HG03457 (cell line): Measurements from ENCODE around the gene MUC20.
"Not testable (repeated sequence)": the region's sequence is repeated elsewhere in the genome, so short reads cannot be mapped to it uniquely, and the experiment has no call there.

Experiments
- ATAC-seq: cut with Tn5 transposase; IDR thresholded peaks from one replicate; pipeline ENCODE4 v1.9.1; 2021; ENCODE audit warnings: moderate number of reproducible peaks; ENCODE audit not compliant: unreplicated experiment

Gene MUC20

GRCh38 chr3:195692781-195693427 lies 27.9 kb upstream of the MUC20 start:
- no peak for ATAC-seq

- ATAC-seq: no peak
Observed at GRCh38 chr3:195693428-195694216, 27.2 kb upstream of the MUC20 start.

- not testable (repeated sequence) for ATAC-seq
Observed at GRCh38 chr3:195694217-195695076, 26.3 kb upstream of the MUC20 start.

- ATAC-seq: no peak
Observed at GRCh38 chr3:195696632-195697278, 24.0 kb upstream of the MUC20 start.

- no peak for ATAC-seq
Observed at GRCh38 chr3:195697582-195698324, 23.0 kb upstream of the MUC20 start.

GRCh38 chr3:195698325-195698646 lies 22.5 kb upstream of the MUC20 start:
- no peak for ATAC-seq

- no peak for ATAC-seq
Observed at GRCh38 chr3:195698647-195699387, 22.0 kb upstream of the MUC20 start.

GRCh38 chr3:195699388-195699771 lies 21.4 kb upstream of the MUC20 start:
- no peak for ATAC-seq

- no peak for ATAC-seq
Observed at GRCh38 chr3:195699860-195700259, 20.9 kb upstream of the MUC20 start.

GRCh38 chr3:195700319-195700718 lies 20.5 kb upstream of the MUC20 start:
- ATAC-seq: no peak

- ATAC-seq: no peak
Observed at GRCh38 chr3:195701042-195701915, 19.5 kb upstream of the MUC20 start.

- ATAC-seq: no peak
Observed at GRCh38 chr3:195703776-195704175, 17.0 kb upstream of the MUC20 start.

- no peak for ATAC-seq
Observed at GRCh38 chr3:195704433-195704999, 16.3 kb upstream of the MUC20 start.

GRCh38 chr3:195705081-195705991 lies 15.4 kb upstream of the MUC20 start:
- ATAC-seq: no peak

- ATAC-seq: no peak
Observed at GRCh38 chr3:195708061-195708460, 12.7 kb upstream of the MUC20 start.

- no peak for ATAC-seq
Observed at GRCh38 chr3:195708626-195709481, 11.9 kb upstream of the MUC20 start.

GRCh38 chr3:195709676-195710085 lies 11.1 kb upstream of the MUC20 start:
- no peak for ATAC-seq
